GM21528 (cell line): ENCODE results near the gene NKD2.
"Not testable (repeated sequence)": the region's sequence is repeated elsewhere in the genome, so short reads cannot be mapped to it uniquely, and the experiment has no call there.

ENCODE experiments used
- ATAC-seq: cut with Tn5 transposase; IDR thresholded peaks from one replicate; pipeline ENCODE4 v1.9.1; 2021; ENCODE audit warnings: mild to moderate bottlenecking, moderate library complexity; ENCODE audit not compliant: unreplicated experiment, low FRiP score

The NKD2 gene

GRCh38 chr5:1054799-1055775, 46.5 kb downstream of the NKD2 start:
- ATAC-seq, result no peak

- ATAC-seq, result no peak
These were observed 47.5 kb downstream of the NKD2 start for GRCh38 chr5:1055896-1056610.

GRCh38 chr5:1056611-1057484, 48.2 kb downstream of the NKD2 start:
- no peak for ATAC-seq

GRCh38 chr5:1057485-1058082, 49.0 kb downstream of the NKD2 start:
- ATAC-seq, result no peak

GRCh38 chr5:1058083-1058945, 49.7 kb downstream of the NKD2 start:
- ATAC-seq, result no peak

- ATAC-seq, result no peak
These were observed 50.6 kb downstream of the NKD2 start for GRCh38 chr5:1058988-1059883.

GRCh38 chr5:1059884-1060263, 51.3 kb downstream of the NKD2 start:
- ATAC-seq, result no peak

- no peak for ATAC-seq
These were observed 52.0 kb downstream of the NKD2 start for GRCh38 chr5:1060535-1060981.

GRCh38 chr5:1061292-1061691, 52.7 kb downstream of the NKD2 start:
- ATAC-seq, result not testable (repeated sequence)

GRCh38 chr5:1061916-1062315, 53.3 kb downstream of the NKD2 start:
- ATAC-seq, result no peak

- no peak for ATAC-seq
These were observed 54.4 kb downstream of the NKD2 start for GRCh38 chr5:1062761-1063568.

GRCh38 chr5:1063661-1064382, 55.2 kb downstream of the NKD2 start:
- ATAC-seq, result no peak

- ATAC-seq, result no peak
These were observed 56.0 kb downstream of the NKD2 start for GRCh38 chr5:1064383-1065142.

GRCh38 chr5:1065143-1065750, 56.6 kb downstream of the NKD2 start:
- ATAC-seq, result no peak

- no peak for ATAC-seq
These were observed 57.5 kb downstream of the NKD2 start for GRCh38 chr5:1065891-1066650.
